GM21723 (cell line): ENCODE data around the gene BPIFB2.
"Not testable (repeated sequence)": the region's sequence is repeated elsewhere in the genome, so short reads cannot be mapped to it uniquely, and the experiment has no call there.

Experiments
- ATAC-seq: cut with Tn5 transposase; IDR thresholded peaks from one replicate; pipeline ENCODE4 v1.9.1; 2021; ENCODE audit warnings: mild to moderate bottlenecking, moderate library complexity; ENCODE audit not compliant: unreplicated experiment

The BPIFB2 gene

GRCh38 chr20:33007376-33008335, at the start of gene BPIFB2:
Gene BPIFB2, plus strand, starts transcription at chr20:33007704. Its CDS starts 871 bp downstream, at chr20:33008575.
- no peak for ATAC-seq

DNA sequence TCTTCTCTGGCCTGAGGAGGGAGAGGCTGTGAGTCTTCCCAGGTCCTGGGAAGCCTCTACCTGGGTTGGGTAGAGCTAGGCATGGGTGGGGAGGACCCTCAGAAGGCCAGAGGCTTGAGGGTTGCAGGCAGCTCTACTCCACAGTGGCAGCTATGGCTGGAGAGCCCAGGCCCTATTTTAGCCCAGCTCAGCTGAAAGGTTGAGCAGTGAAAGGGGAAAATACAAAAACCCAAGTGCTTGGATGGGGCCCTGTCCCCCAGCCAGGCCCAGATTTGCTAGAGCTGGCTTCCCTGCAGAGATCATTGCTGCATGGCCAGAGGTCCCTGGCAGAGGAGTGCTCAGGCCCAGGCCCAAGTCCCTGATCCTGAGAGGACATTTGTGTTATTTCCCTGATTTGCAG, 48.9 kb upstream of the BPIFB2 start:
- no peak for ATAC-seq

- no peak for ATAC-seq
These were observed 47.9 kb upstream of the BPIFB2 start for GRCh38 chr20:32959351-32960221.

DNA sequence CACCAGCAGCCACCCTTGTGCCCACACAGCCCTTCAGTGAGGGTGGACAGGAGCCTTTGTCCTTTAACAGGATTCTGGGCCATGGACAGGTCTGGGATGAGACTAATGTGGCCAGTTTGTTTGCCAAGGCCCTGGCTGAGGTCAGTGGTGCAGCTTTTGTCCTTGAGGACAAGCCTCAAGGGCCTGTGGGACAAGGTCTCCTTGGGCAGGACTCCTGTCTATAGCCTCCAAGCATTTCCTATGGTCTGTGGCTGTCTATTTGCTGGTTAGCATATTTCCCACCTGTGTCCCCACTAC, 47.3 kb upstream of the BPIFB2 start:
- no peak for ATAC-seq

GRCh38 chr20:32960849-32961731, 46.4 kb upstream of the BPIFB2 start:
- no peak for ATAC-seq

DNA sequence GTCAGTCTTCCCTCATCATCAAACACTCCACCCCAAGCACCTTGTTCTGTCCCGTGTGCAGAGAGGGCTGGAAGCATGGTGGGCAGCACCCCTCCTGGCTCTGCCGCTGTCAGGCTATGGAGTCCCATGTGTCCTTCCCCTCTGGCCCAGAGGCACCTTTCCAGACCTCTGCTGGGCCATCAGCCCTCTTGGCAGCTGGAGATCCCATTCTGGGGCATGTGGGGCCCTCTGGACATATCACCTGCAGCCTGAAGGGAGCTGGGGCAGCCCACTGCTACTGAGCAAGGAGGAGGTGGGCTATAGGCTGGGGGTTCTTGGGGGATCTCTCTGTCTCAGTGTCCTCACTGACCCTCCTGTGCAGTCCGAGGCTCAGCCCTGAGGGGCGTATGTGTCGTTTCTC, 45.5 kb upstream of the BPIFB2 start:
- ATAC-seq = no peak

- ATAC-seq = not testable (repeated sequence)
These were observed 44.9 kb upstream of the BPIFB2 start for GRCh38 chr20:32962646-32963045.

- no peak for ATAC-seq
These were observed 44.3 kb upstream of the BPIFB2 start for GRCh38 chr20:32963176-32963575.

GRCh38 chr20:32964575-32964974, 42.9 kb upstream of the BPIFB2 start:
- ATAC-seq = no peak

DNA sequence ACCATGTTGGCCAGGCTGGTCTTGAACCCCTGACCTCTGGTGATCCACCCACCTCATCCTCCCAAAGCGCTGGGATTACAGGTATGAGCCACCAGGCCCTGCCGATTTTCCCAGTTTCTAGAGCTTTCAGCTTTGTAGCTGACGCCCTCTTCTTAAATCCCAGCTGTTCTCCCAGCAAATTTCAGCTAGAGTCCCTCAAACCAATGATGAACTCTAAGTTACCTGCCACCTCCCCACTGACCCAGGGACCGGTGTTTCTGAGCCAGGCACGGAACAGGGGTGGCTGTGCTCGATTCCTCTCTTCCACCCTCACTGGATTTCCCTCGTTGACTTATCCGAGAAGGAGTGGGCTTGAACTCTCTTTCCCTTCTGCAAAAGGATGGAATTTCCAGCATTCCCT, 42.4 kb upstream of the BPIFB2 start:
- no peak for ATAC-seq

GRCh38 chr20:32965581-32966373, 41.7 kb upstream of the BPIFB2 start:
- no peak for ATAC-seq

- no peak for ATAC-seq
These were observed 41.1 kb upstream of the BPIFB2 start for GRCh38 chr20:32966382-32966781.

DNA sequence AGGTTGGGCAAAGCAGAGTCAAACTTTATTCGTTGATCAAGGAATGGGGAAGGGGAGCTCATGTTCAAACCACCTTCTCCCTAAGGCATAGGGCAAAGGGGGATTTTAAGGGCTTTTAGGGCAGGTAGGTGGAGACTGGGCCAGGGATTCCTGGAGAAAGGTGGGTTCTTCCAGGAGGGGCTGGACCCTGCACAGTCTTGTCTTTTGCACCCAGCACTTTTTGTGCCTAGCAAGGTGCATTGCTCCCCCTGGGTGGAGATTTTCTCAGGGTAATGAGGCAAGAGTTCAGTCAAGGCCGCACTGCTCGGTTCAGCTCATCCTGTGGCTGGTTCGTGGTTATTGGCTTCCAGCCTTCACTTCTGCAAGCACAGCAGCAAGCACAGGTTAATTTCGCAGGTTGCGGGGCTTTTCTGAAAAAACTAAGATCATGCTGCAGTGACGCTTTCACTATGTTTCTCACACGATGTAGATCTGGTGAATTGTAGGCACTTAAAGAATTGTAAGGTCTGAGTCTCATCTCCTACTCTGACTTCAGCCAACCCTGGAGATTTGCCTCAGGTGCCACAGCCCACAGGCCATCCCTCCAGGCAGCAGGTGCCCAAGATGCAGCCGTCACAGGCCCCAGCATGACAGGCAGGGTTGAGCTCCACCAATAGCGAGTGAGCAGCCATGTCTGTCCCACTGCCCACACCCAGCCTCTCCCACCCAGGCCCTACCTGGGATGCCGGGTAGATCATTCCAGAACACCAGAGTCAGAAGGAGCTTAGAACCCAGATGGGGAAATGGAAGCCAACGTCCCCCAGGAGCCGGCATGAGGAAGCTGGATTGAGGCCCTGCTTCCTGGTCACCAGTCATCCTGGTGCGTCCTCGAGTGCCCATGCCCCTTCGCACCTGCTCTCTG, 40.4 kb upstream of the BPIFB2 start:
- no peak for ATAC-seq

GRCh38 chr20:32967961-32968457, 39.5 kb upstream of the BPIFB2 start:
- ATAC-seq = no peak

DNA sequence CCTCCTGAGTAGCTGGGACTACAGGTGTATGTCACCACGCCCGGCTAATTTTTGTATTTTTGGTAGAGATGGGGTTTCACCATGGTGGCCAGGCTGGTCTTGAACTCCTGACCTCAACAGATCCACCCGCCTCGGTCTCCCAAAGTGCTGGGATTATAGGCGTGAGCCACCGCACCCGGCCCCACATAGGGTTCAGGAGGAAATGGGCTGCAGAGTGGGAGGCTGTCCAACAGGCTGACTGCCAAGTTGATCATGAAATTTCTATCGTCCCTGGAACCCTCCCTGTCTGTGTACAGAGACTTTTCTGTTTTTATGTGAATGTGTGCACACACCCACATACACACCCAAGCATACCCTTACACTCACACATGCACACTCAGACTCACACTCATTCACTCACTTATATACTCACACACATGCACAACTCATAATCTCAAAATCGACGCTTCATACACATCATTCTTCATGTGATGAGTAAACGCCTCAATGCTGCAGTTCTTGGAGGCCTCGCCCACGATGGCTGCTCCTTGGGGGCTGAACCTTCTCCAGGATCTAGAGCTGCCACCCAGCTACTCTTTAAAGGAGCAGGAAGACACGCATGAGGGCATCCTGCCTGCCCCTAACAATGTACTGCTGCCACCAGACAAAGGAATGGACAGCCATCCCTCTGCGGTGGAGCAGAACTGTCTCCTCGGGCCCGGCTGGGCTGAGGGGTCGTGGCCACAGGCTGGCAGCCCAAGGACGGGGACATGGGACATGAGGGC, 38.8 kb upstream of the BPIFB2 start:
- no peak for ATAC-seq

- no peak for ATAC-seq
These were observed 38.0 kb upstream of the BPIFB2 start for GRCh38 chr20:32969356-32970114.
